IMR-90 (cell line): ENCODE measurements around the gene TENM3. TPM values are rescaled to one million over a fixed set of nuclear protein-coding genes. Genes with fewer than 3 reads are reported as not detected.

Experiments used
- ATAC-seq: fragments of 200-7000 bp; cut with Tn5 transposase; 2 replicates; pipeline ENCODE4 v1.9.1; 2020; ENCODE audit warnings: low read depth, mild to moderate bottlenecking, moderate library complexity
- BruUV-seq: library from RNA; stranded (reverse); fragments of 400-500 nt; replicated peaks from 2 replicates; lab custom pipeline; 2021; lab: Mats Ljungman, UMichigan
- CTCF ChIA-PET: fragments of 300-600 bp; formaldehyde crosslinking; extraction: SDS; loops from one replicate; lab custom pipeline; 2021; ENCODE audit warnings: antibody characterized with exemption; lab: Yijun Ruan, JAX
- POLR2A ChIA-PET: fragments of 300-600 bp; sonication (Branson Sonifier 250); formaldehyde crosslinking; loops from one replicate; lab custom pipeline; 2022; ENCODE audit warnings: antibody characterized with exemption; ENCODE audit not compliant: unreplicated experiment; lab: Charles Lee
- DNase-seq: peaks from one replicate; pipeline ENCODE4 v3.0.0; 2013
- H2AFZ ChIP-seq: replicated peaks from 2 replicates; pipeline ENCODE3; 2013; ENCODE audit warnings: low read length, mild to moderate bottlenecking; ENCODE audit not compliant: poor library complexity
- H2AK5ac ChIP-seq: 2 replicates; pipeline ENCODE4 v1.6.1; 2013; ENCODE audit warnings: low read depth, low read length, inconsistent platforms
- H2AK9ac ChIP-seq: replicated peaks from 2 replicates; pipeline ENCODE3; 2013; ENCODE audit warnings: mild to moderate bottlenecking, low read depth, low read length, moderate library complexity; ENCODE audit not compliant: poor library complexity
- H2BK120ac ChIP-seq: 2 replicates; pipeline ENCODE4 v1.6.1; 2013; ENCODE audit warnings: low read depth, low read length, inconsistent platforms
- H2BK15ac ChIP-seq: 3 replicates; pipeline ENCODE4 v1.6.1; 2013; ENCODE audit warnings: low read depth, low read length, inconsistent platforms
- H2BK20ac ChIP-seq: 2 replicates; pipeline ENCODE4 v1.6.1; 2013; ENCODE audit warnings: low read depth, mild to moderate bottlenecking, inconsistent platforms, low read length, moderate library complexity
- H2BK5ac ChIP-seq: 2 replicates; pipeline ENCODE4 v1.6.1; 2013; ENCODE audit warnings: mild to moderate bottlenecking, low read depth, low read length, inconsistent platforms; ENCODE audit not compliant: poor library complexity, severe bottlenecking
- H3K14ac ChIP-seq: replicated peaks from 2 replicates; pipeline ENCODE4 v1.6.1; 2013; ENCODE audit warnings: low read depth, low read length, inconsistent platforms
- H3K18ac ChIP-seq: 2 replicates; pipeline ENCODE4 v1.6.1; 2013; ENCODE audit warnings: low read depth, low read length, control low read depth
- H3K23ac ChIP-seq: 2 replicates; pipeline ENCODE4 v1.6.1; 2013; ENCODE audit warnings: low read depth, low read length, inconsistent platforms
- H3K27ac ChIP-seq: 2 replicates; pipeline ENCODE4 v1.5.1; 2013; ENCODE audit warnings: mild to moderate bottlenecking, control low read depth, low read length; ENCODE audit not compliant: insufficient read depth
- H3K27me3 ChIP-seq: 2 replicates; pipeline ENCODE4 v1.6.1; 2013; ENCODE audit warnings: low read length; ENCODE audit not compliant: control insufficient read depth, insufficient read depth
- H3K36me3 ChIP-seq: 2 replicates; pipeline ENCODE4 v1.6.1; 2013; ENCODE audit warnings: low read length, mixed read lengths; ENCODE audit not compliant: control insufficient read depth, insufficient read depth
- H3K4ac ChIP-seq: 2 replicates; pipeline ENCODE4 v1.6.1; 2013; ENCODE audit warnings: low read depth, low read length, inconsistent platforms
- H3K4me1 ChIP-seq: 2 replicates; pipeline ENCODE4 v1.6.1; 2013; ENCODE audit warnings: low read length, mixed read lengths; ENCODE audit not compliant: control insufficient read depth, insufficient read depth
- H3K4me2 ChIP-seq: 2 replicates; pipeline ENCODE4 v1.6.1; 2013; ENCODE audit warnings: low read depth, mild to moderate bottlenecking, control low read depth, low read length, moderate library complexity
- H3K4me3 ChIP-seq: 2 replicates; pipeline ENCODE4 v1.5.1; 2013; ENCODE audit warnings: low read depth, mild to moderate bottlenecking, control low read depth, low read length, moderate library complexity; ENCODE audit not compliant: insufficient read depth
- H3K56ac ChIP-seq: 2 replicates; pipeline ENCODE4 v1.6.1; 2013; ENCODE audit warnings: low read length, inconsistent platforms; ENCODE audit not compliant: insufficient read depth; ENCODE audit errors: extremely low read depth
- H3K79me1 ChIP-seq, 2 experiments: 2 replicates each; pipeline ENCODE4 v1.6.1; 2013; ENCODE audit warnings: low read length in 2 of 2, inconsistent platforms in 1 of 2, low read depth in 1 of 2
- H3K9ac ChIP-seq: 2 replicates; pipeline ENCODE4 v1.6.1; 2013; ENCODE audit warnings: low read depth, low read length, control low read depth
- H3K9me1 ChIP-seq: 2 replicates; pipeline ENCODE4 v1.6.1; 2013; ENCODE audit warnings: low read length, inconsistent platforms; ENCODE audit not compliant: insufficient read depth
- H3K9me3 ChIP-seq: 2 replicates; pipeline ENCODE4 v1.6.1; 2013; ENCODE audit warnings: low read length; ENCODE audit not compliant: control insufficient read depth, insufficient read depth
- H4K20me1 ChIP-seq: 2 replicates; pipeline ENCODE4 v1.6.1; 2013; ENCODE audit warnings: low read length, inconsistent platforms; ENCODE audit not compliant: insufficient read depth
- H4K5ac ChIP-seq: 2 replicates; pipeline ENCODE4 v1.6.1; 2013; ENCODE audit warnings: mild to moderate bottlenecking, low read depth, low read length, control low read depth
- H4K8ac ChIP-seq, 2 experiments: 2 replicates each; pipeline ENCODE4 v1.6.1; 2013; ENCODE audit warnings: low read depth in 2 of 2, low read length in 2 of 2, control low read depth in 1 of 2, inconsistent platforms in 1 of 2
- H4K91ac ChIP-seq: 2 replicates; pipeline ENCODE4 v1.6.1; 2013; ENCODE audit warnings: low read depth, low read length, inconsistent platforms; ENCODE audit not compliant: insufficient read depth
- ELK1 ChIP-seq: fragments of 150-350 bp; IDR thresholded peaks from 2 replicates; pipeline ENCODE4 v1.6.1; 2016; ENCODE audit warnings: low read depth, mild to moderate bottlenecking, low read length, moderate library complexity, borderline replicate concordance
- MAFK ChIP-seq: IDR thresholded peaks from 2 replicates; pipeline ENCODE4 v1.6.1; 2012; ENCODE audit warnings: low read depth, low read length, improper control_type of control experiment
- WGBS, 2 experiments: methylation state at CpG; one replicate each; pipeline versions ENCODE4 v1.1.5 to v1.1.7; 2013; ENCODE audit warnings: missing lambda C conversion rate in 2 of 2; ENCODE audit not compliant: insufficient read length in 1 of 2; ENCODE audit errors: extremely low coverage in 2 of 2; 5-methylcytosine and 5-hydroxymethylcytosine counted together
- dilution Hi-C: fragments of 300-500 bp; cut with HindIII; formaldehyde crosslinking; loops from one replicate; pipeline ENCODE4 v1.14.3; 2018; ENCODE audit warnings: low sequenced_read_pairs; ENCODE audit not compliant: unreplicated experiment
- in situ Hi-C: fragments of 300-500 bp; cut with MboI; formaldehyde crosslinking; loops from 3 replicates; pipeline ENCODE4 v1.14.3; 2019; ENCODE audit warnings: low sequenced_read_pairs, inconsistent platforms, mixed read lengths
- intact Hi-C: fragments of 100-400 bp; cut with micrococcal nuclease; formaldehyde crosslinking; loops from 2 replicates; pipeline ENCODE4 v1.10.0; 2022
- polyA plus RNA-seq, 3 experiments: library from polyadenylated mRNA; depleted of rRNA; stranded (reverse); fragments of >200 nt; gene quantifications; 2 replicates each; pipeline ENCODE4 v1.2.3, GENCODE V29; 2012; ENCODE audit warnings: low replicate concordance in 1 of 3
- total RNA-seq: library from RNA; depleted of rRNA; stranded (reverse); fragments of >200 nt; gene quantifications from 2 replicates; pipeline ENCODE4 v1.2.3, GENCODE V29; 2012

TENM3 gene
- total and polyA plus RNA-seq, 2 of the 4 experiments (the other 2 are of a cell fraction) = 29.9 to 173 TPM

GRCh38 chr4:182251116-182251515 is 7.9 kb downstream of the TENM3 start:
- ATAC-seq = no peak
- Histone ChIP-seq H4K20me1 (no peaks in the 10 kb centered on the region), H2AFZ (no peak overlapping the region), H3K9me3 (no peaks in the 10 kb centered on the region), H4K91ac (no peak overlapping the region), H3K79me1 (no peaks in the 10 kb centered on the region; a peak in 1 of 4 replicates), H2AK5ac (no peak overlapping the region), H3K18ac (no peak overlapping the region), H3K4me2 (no peak overlapping the region), H3K4me3 (no peak overlapping the region), H3K4me1 (no peaks in the 10 kb centered on the region), H2BK120ac (no peak overlapping the region), H4K8ac (no peak overlapping the region), H3K23ac (no peak overlapping the region), H3K56ac (no peak overlapping the region), H2AK9ac (no peak overlapping the region), H3K36me3 (no peaks in the 10 kb centered on the region), H2BK5ac (no peak overlapping the region), H3K9me1 (peaks cover 3% of the 10 kb centered on the region; the same call in 1 of the 2 replicates), H3K27me3 (no peaks in the 10 kb centered on the region), H2BK15ac (no peak overlapping the region), H4K5ac (no peak overlapping the region), H2BK20ac (no peak overlapping the region), H3K27ac (no peak overlapping the region), H3K9ac (no peak overlapping the region), H3K4ac (no peak overlapping the region), H3K14ac (no peak overlapping the region)
- no peak for DNase-seq
- TF ChIP-seq MAFK (no peak), ELK1 (no peak)
- 94% methylated on average over 3 of the region's 8 CpGs; no CpG with 5 or more reads in 1 of the 2 experiments for WGBS, 2 experiments
- in situ Hi-C loops (no loop called here), dilution Hi-C loops (no loop called here), intact Hi-C loops (no loop called here)
- POLR2A ChIA-PET = no interaction called here
- CTCF ChIA-PET = no interaction called here
- BruUV-seq = no TSS peak
